Mammary epithelial cell (primary cell): Measurements from ENCODE around the gene DNAL4.

ENCODE experiments used
- CTCF ChIP-seq, 2 donors: IDR thresholded peaks in 1 of 2; conservative IDR thresholded peaks in 1 of 2; 2 replicates each; pipeline ENCODE4 v1.5.1; 2011 to 2012; ENCODE audit warnings: inconsistent platforms in 2 of 2, low read length in 2 of 2, mild to moderate bottlenecking in 2 of 2, control low read depth in 1 of 2, low read depth in 1 of 2; ENCODE audit not compliant: insufficient read depth in 1 of 2; ENCODE audit errors: extremely low read depth in 1 of 2
- EZH2 ChIP-seq: IDR thresholded peaks from 2 replicates; pipeline ENCODE4 v1.6.1; 2012; ENCODE audit warnings: low read length, inconsistent platforms, borderline replicate concordance

- TF ChIP-seq CTCF (conservative IDR thresholded peaks at IDR 0.05 in 1 of 2, IDR thresholded peaks at IDR 0.05 in 1 of 2; ENCODE audit: extremely low read depth in 1 of 2, insufficient read depth in 1 of 2, low read depth in 1 of 2, low read length in 2 of 2) (no peak), EZH2 (no peak)
These were observed 38.3 kb upstream of the DNAL4 start for GRCh38 chr22:38832005-38832978.
